Liver (tissue), 3 donors: Measurements from ENCODE around the gene SETBP1.

Experiments
- FOXA1 ChIP-seq: IDR thresholded peaks from 2 replicates; pipeline ENCODE4 v1.6.1; 2016; ENCODE audit warnings: antibody characterized with exemption
- FOXA2 ChIP-seq: IDR thresholded peaks from 2 replicates; pipeline ENCODE4 v1.6.1; 2016; ENCODE audit warnings: antibody characterized with exemption
- HNF4G ChIP-seq: IDR thresholded peaks from 2 replicates; pipeline ENCODE4 v1.6.1; 2016; ENCODE audit warnings: antibody characterized with exemption
- RAD21 ChIP-seq, 2 donors: IDR thresholded peaks; 2 replicates each; pipeline ENCODE4 v1.6.1; 2016; ENCODE audit warnings: antibody characterized with exemption in 2 of 2, mild to moderate bottlenecking in 2 of 2
- SP1 ChIP-seq: IDR thresholded peaks from 2 replicates; pipeline ENCODE4 v1.6.1; 2018; ENCODE audit warnings: antibody characterized with exemption, mild to moderate bottlenecking
- TAF1 ChIP-seq: conservative IDR thresholded peaks from 2 replicates; pipeline ENCODE4 v1.6.1; 2016; ENCODE audit warnings: antibody characterized with exemption, mild to moderate bottlenecking
- YY1 ChIP-seq: IDR thresholded peaks from 2 replicates; pipeline ENCODE4 v1.6.1; 2016; ENCODE audit warnings: antibody characterized with exemption, mild to moderate bottlenecking
- TF ChIP-seq, protein P1 (sequence below): fragments of 150-350 bp; IDR thresholded peaks from 2 replicates; pipeline ENCODE4 v1.5.1; 2017; ENCODE audit warnings: improper control_type of control experiment, low read depth, low read length; ENCODE audit not compliant: missing input control
- TF ChIP-seq, protein P2 (sequence below): IDR thresholded peaks from 2 replicates; pipeline ENCODE4 v1.6.1; 2016; ENCODE audit warnings: antibody characterized with exemption
- donor health status: healthy.
- donor health status: healthy.

DNA sequence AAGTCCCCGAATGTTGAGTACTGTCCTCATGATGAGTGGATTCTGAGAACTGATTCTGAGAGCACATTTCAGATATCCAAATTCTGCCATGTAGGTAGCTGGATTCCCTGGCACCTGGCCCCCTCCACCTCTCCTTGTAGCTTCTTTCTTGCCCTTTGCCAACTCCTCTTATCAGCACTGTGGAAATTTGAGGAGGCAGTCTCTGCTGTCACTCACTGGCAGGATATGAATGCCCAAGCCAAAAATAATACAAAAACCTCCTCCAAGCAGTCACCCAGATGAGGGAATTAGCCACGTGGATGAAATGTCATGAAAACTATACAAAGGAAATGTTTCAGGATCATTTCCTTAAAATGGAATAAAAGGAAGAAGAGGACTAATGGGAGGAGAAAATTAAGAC, 276.8 kb downstream of the SETBP1 start:
- TF ChIP-seq, protein P1, sequence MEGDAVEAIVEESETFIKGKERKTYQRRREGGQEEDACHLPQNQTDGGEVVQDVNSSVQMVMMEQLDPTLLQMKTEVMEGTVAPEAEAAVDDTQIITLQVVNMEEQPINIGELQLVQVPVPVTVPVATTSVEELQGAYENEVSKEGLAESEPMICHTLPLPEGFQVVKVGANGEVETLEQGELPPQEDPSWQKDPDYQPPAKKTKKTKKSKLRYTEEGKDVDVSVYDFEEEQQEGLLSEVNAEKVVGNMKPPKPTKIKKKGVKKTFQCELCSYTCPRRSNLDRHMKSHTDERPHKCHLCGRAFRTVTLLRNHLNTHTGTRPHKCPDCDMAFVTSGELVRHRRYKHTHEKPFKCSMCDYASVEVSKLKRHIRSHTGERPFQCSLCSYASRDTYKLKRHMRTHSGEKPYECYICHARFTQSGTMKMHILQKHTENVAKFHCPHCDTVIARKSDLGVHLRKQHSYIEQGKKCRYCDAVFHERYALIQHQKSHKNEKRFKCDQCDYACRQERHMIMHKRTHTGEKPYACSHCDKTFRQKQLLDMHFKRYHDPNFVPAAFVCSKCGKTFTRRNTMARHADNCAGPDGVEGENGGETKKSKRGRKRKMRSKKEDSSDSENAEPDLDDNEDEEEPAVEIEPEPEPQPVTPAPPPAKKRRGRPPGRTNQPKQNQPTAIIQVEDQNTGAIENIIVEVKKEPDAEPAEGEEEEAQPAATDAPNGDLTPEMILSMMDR, result no peak
- TF ChIP-seq RAD21 (IDR thresholded peaks at IDR 0.05) (no peak), FOXA1 (no peak), HNF4G (no peak), TAF1 (no peak), YY1 (no peak), FOXA2 (no peak), SP1 (no peak)
- TF ChIP-seq, protein P2, sequence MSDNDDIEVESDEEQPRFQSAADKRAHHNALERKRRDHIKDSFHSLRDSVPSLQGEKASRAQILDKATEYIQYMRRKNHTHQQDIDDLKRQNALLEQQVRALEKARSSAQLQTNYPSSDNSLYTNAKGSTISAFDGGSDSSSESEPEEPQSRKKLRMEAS, result no peak
